Activated naive CD4-positive, alpha-beta T cell treated with anti-CD3 and anti-CD28 coated beads for 36 hours (primary cell): Measurements from ENCODE around the gene DAAM1. TPM values are rescaled to one million over a fixed set of nuclear protein-coding genes. Genes with fewer than 3 reads are reported as not detected.

Source experiments
- CTCF ChIA-PET: fragments of 350-600 bp; sonication (Branson Sonifier 250); formaldehyde crosslinking; loops from one replicate; lab custom pipeline; 2021; ENCODE audit warnings: antibody characterized with exemption; lab: Charles Lee
- DNase-seq: peaks from one replicate; pipeline ENCODE4 v3.0.0-alpha.2; 2020
- H3K27ac Mint-ChIP-seq: one replicate; pipeline ENCODE4 v1.8.0; 2021; ENCODE audit warnings: mild to moderate bottlenecking, mixed read lengths
- H3K27me3 Mint-ChIP-seq: one replicate; pipeline ENCODE4 v1.8.0; 2021; ENCODE audit warnings: low read depth, mixed read lengths
- H3K36me3 Mint-ChIP-seq: one replicate; pipeline ENCODE4 v1.8.0; 2021; ENCODE audit warnings: low read depth, mixed read lengths
- H3K4me1 Mint-ChIP-seq: one replicate; pipeline ENCODE4 v1.8.0; 2021; ENCODE audit warnings: low read depth, mixed read lengths
- H3K4me3 Mint-ChIP-seq: one replicate; pipeline ENCODE4 v1.8.0; 2021; ENCODE audit warnings: mild to moderate bottlenecking, moderate library complexity, mixed read lengths
- H3K9me3 Mint-ChIP-seq: one replicate; pipeline ENCODE4 v1.8.0; 2021; ENCODE audit warnings: mixed read lengths
- intact Hi-C: fragments of 100-400 bp; cut with micrococcal nuclease; formaldehyde crosslinking; loops from one replicate; pipeline ENCODE4 v1.15.1; 2023
- total RNA-seq, 2 experiments: library from RNA; stranded (reverse); gene quantifications; one replicate each; pipeline ENCODE4 v1.2.3, GENCODE V29; 2021

The DAAM1 gene
- total RNA-seq, 2 experiments from 2014 or later, result 7.6 to 8.3 TPM

- no peaks in the 10 kb centered on the region for H3K9me3 Mint-ChIP-seq
- H3K4me3 Mint-ChIP-seq, result no peak overlapping the region
- no peaks in the 10 kb centered on the region for H3K27me3 Mint-ChIP-seq
- CTCF ChIA-PET, result no interaction called here
- H3K36me3 Mint-ChIP-seq, result peaks cover 3% of the 10 kb centered on the region
- no peak for DNase-seq
- H3K27ac Mint-ChIP-seq, result no peak overlapping the region
- intact Hi-C loops, result no loop called here
- peaks cover 21% of the 10 kb centered on the region for H3K4me1 Mint-ChIP-seq
Measured at GRCh38 chr14:59229653-59230406, 41.4 kb downstream of the DAAM1 start.

GRCh38 chr14:59236195-59236594 is 47.7 kb downstream of the DAAM1 start:
- Mint-ChIP-seq H3K36me3 (peaks cover 2% of the 10 kb centered on the region), H3K9me3 (no peaks in the 10 kb centered on the region), H3K27me3 (no peaks in the 10 kb centered on the region), H3K27ac (no peak overlapping the region), H3K4me3 (no peak overlapping the region), H3K4me1 (peaks cover 6% of the 10 kb centered on the region)
- intact Hi-C loops, result no loop called here
- no peak for DNase-seq
- CTCF ChIA-PET, result no interaction called here

- H3K4me3 Mint-ChIP-seq, result no peak overlapping the region
- no peaks in the 10 kb centered on the region for H3K27me3 Mint-ChIP-seq
- intact Hi-C loops, result no loop called here
- DNase-seq, result no peak
- H3K27ac Mint-ChIP-seq, result no peak overlapping the region
- CTCF ChIA-PET, result no interaction called here
- H3K4me1 Mint-ChIP-seq, result peaks cover 6% of the 10 kb centered on the region
- peaks cover 5% of the 10 kb centered on the region for H3K36me3 Mint-ChIP-seq
- H3K9me3 Mint-ChIP-seq, result no peaks in the 10 kb centered on the region
Measured at GRCh38 chr14:59238216-59238615, 49.7 kb downstream of the DAAM1 start.

GRCh38 chr14:59239022-59239421 is 50.6 kb downstream of the DAAM1 start:
- Mint-ChIP-seq H3K27ac (no peak overlapping the region), H3K4me3 (no peak overlapping the region), H3K9me3 (no peaks in the 10 kb centered on the region), H3K27me3 (no peaks in the 10 kb centered on the region), H3K36me3 (peaks cover 5% of the 10 kb centered on the region), H3K4me1 (peaks cover 6% of the 10 kb centered on the region)
- intact Hi-C loops, result no loop called here
- CTCF ChIA-PET, result no interaction called here
- no peak for DNase-seq

- H3K9me3 Mint-ChIP-seq, result no peaks in the 10 kb centered on the region
- H3K4me3 Mint-ChIP-seq, result no peak overlapping the region
- no peaks in the 10 kb centered on the region for H3K27me3 Mint-ChIP-seq
- no peak for DNase-seq
- peaks cover 3% of the 10 kb centered on the region for H3K36me3 Mint-ChIP-seq
- CTCF ChIA-PET, result interaction anchor here (0.6 kb wide), 1 partner anchor 111 kb away, joined by 3 read pairs; no protein-coding TSS in a partner anchor
- intact Hi-C loops, result no loop called here
- H3K4me1 Mint-ChIP-seq, result peaks cover 15% of the 10 kb centered on the region
- no peak overlapping the region for H3K27ac Mint-ChIP-seq
Measured at GRCh38 chr14:59240356-59240755, 51.9 kb downstream of the DAAM1 start.

- Mint-ChIP-seq H3K27ac (no peak overlapping the region), H3K4me1 (peaks cover 17% of the 10 kb centered on the region), H3K9me3 (peaks cover under 1% of the 10 kb centered on the region), H3K36me3 (peaks cover 3% of the 10 kb centered on the region), H3K27me3 (no peaks in the 10 kb centered on the region), H3K4me3 (no peak overlapping the region)
- CTCF ChIA-PET, result interaction anchor here (0.6 kb wide), 1 partner anchor 112 kb away, joined by 3 read pairs; no protein-coding TSS in a partner anchor
- intact Hi-C loops, result no loop called here
- no peak for DNase-seq
Measured at GRCh38 chr14:59241121-59241520, 52.7 kb downstream of the DAAM1 start.

GRCh38 chr14:59243174-59243573 is 54.7 kb downstream of the DAAM1 start:
- Mint-ChIP-seq H3K4me3 (no peak overlapping the region), H3K27ac (no peak overlapping the region), H3K27me3 (no peaks in the 10 kb centered on the region), H3K9me3 (peaks cover 1% of the 10 kb centered on the region), H3K4me1 (peaks cover 17% of the 10 kb centered on the region), H3K36me3 (peaks cover 3% of the 10 kb centered on the region)
- intact Hi-C loops, result no loop called here
- CTCF ChIA-PET, result no interaction called here
- no peak for DNase-seq

- no peak overlapping the region for H3K4me3 Mint-ChIP-seq
- no peak for DNase-seq
- no peaks in the 10 kb centered on the region for H3K27me3 Mint-ChIP-seq
- intact Hi-C loops, result no loop called here
- peaks cover 4% of the 10 kb centered on the region for H3K36me3 Mint-ChIP-seq
- peaks cover 1% of the 10 kb centered on the region for H3K9me3 Mint-ChIP-seq
- no peak overlapping the region for H3K27ac Mint-ChIP-seq
- CTCF ChIA-PET, result no interaction called here
- peaks cover 17% of the 10 kb centered on the region for H3K4me1 Mint-ChIP-seq
Measured at GRCh38 chr14:59244581-59244980, 56.1 kb downstream of the DAAM1 start.

GRCh38 chr14:59245809-59246295 is 57.4 kb downstream of the DAAM1 start:
- Mint-ChIP-seq H3K36me3 (peaks cover 4% of the 10 kb centered on the region), H3K27ac (no peak overlapping the region)
- intact Hi-C loops, result no loop called here

GRCh38 chr14:59246566-59246965 is 58.1 kb downstream of the DAAM1 start:
- CTCF ChIA-PET, result no interaction called here
- no peak overlapping the region for H3K4me3 Mint-ChIP-seq
- H3K9me3 Mint-ChIP-seq, result peaks cover 1% of the 10 kb centered on the region
- H3K27me3 Mint-ChIP-seq, result no peaks in the 10 kb centered on the region
- intact Hi-C loops, result no loop called here
- H3K36me3 Mint-ChIP-seq, result peaks cover 4% of the 10 kb centered on the region
- no peak for DNase-seq
- H3K27ac Mint-ChIP-seq, result no peak overlapping the region
- peaks cover 17% of the 10 kb centered on the region for H3K4me1 Mint-ChIP-seq

More at GRCh38 chr14:59245809-59246295, 57.4 kb downstream of the DAAM1 start:
- Mint-ChIP-seq H3K4me3 (no peak overlapping the region), H3K4me1 (peaks cover 17% of the 10 kb centered on the region), H3K9me3 (peaks cover 1% of the 10 kb centered on the region), H3K27me3 (no peaks in the 10 kb centered on the region)
- CTCF ChIA-PET, result no interaction called here
- no peak for DNase-seq

GRCh38 chr14:59247801-59248584 is 59.5 kb downstream of the DAAM1 start:
- Mint-ChIP-seq H3K4me3 (no peak overlapping the region), H3K27me3 (no peaks in the 10 kb centered on the region), H3K4me1 (peaks cover 17% of the 10 kb centered on the region), H3K36me3 (peaks cover 1% of the 10 kb centered on the region), H3K9me3 (peaks cover 1% of the 10 kb centered on the region), H3K27ac (no peak overlapping the region)
- intact Hi-C loops, result no loop called here
- no peak for DNase-seq
- CTCF ChIA-PET, result no interaction called here

GRCh38 chr14:59249029-59249428 is 60.6 kb downstream of the DAAM1 start:
- H3K36me3 Mint-ChIP-seq, result peaks cover 1% of the 10 kb centered on the region
- peaks cover 1% of the 10 kb centered on the region for H3K9me3 Mint-ChIP-seq
- no peak overlapping the region for H3K4me3 Mint-ChIP-seq
- intact Hi-C loops, result no loop called here
- CTCF ChIA-PET, result no interaction called here
- H3K27ac Mint-ChIP-seq, result no peak overlapping the region
- H3K27me3 Mint-ChIP-seq, result no peaks in the 10 kb centered on the region
- H3K4me1 Mint-ChIP-seq, result peaks cover 17% of the 10 kb centered on the region
- DNase-seq, result no peak
